Ishikawa (cell line): ENCODE data around the gene ZNF850.

Experiments used
- CREB1 ChIP-seq: IDR thresholded peaks from 2 replicates; pipeline ENCODE4 v1.6.1; 2012; ENCODE audit warnings: low read depth
- TAF1 ChIP-seq: IDR thresholded peaks from 2 replicates; pipeline ENCODE4 v1.6.1; 2012; ENCODE audit warnings: low read depth, mild to moderate bottlenecking
- TEAD4 ChIP-seq: IDR thresholded peaks from 2 replicates; pipeline ENCODE4 v1.6.1; 2012
- YY1 ChIP-seq: IDR thresholded peaks from 2 replicates; pipeline ENCODE4 v1.6.1; 2012; ENCODE audit warnings: low read depth
- TF ChIP-seq, protein P1 (sequence below): IDR thresholded peaks from 2 replicates; pipeline ENCODE4 v1.6.1; 2012

DNA sequence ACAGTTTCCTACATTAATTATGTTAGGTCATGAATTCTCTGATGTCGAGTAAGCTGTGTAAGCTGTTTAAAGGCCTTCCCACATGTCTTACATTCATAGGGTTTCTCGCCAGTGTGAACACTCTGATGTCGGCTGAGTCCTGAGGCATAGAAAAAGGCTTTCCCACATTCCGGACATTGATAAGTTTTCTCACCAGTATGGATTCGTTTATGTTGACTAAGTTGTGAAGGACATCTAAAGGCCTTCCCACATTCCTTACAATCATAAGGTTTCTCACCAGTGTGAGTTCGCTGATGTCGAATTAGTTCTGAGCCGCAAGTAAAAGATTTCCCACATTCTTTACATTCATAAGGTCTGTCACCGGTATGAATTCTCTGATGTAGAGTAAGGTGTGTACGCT is 24.9 kb downstream of the ZNF850 start:
- no peak for TF ChIP-seq CREB1
- no peak for TF ChIP-seq TAF1
- TF ChIP-seq YY1 = no peak
- TF ChIP-seq TEAD4 = no peak
- TF ChIP-seq, protein P1, sequence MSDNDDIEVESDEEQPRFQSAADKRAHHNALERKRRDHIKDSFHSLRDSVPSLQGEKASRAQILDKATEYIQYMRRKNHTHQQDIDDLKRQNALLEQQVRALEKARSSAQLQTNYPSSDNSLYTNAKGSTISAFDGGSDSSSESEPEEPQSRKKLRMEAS = no peak
